Epithelial cell of proximal tubule (primary cell): ENCODE results near the gene SLMAP. TPM values are rescaled to one million over a fixed set of nuclear protein-coding genes. Genes with fewer than 3 reads are reported as not detected.

ENCODE experiments used
- DNase-seq: peaks from one replicate; pipeline ENCODE4 v3.0.0-alpha.2; 2011; ENCODE audit warnings: low read depth
- H3K4me3 ChIP-seq: 2 replicates; pipeline ENCODE4 v1.5.1; 2011; ENCODE audit warnings: low read depth, mild to moderate bottlenecking, low read length
- total RNA-seq: library from RNA; depleted of rRNA; stranded (reverse); fragments of >200 nt; gene quantifications from 2 replicates; pipeline ENCODE4 v1.2.3, GENCODE V29; 2015
- TF ChIP-seq, protein P1 (sequence below): conservative IDR thresholded peaks from 2 replicates; pipeline ENCODE4 v1.5.1; 2012; ENCODE audit warnings: low read depth, mild to moderate bottlenecking, low read length

Gene SLMAP
- total RNA-seq, 1 donor from 2014 or later = 55.1 TPM

DNA sequence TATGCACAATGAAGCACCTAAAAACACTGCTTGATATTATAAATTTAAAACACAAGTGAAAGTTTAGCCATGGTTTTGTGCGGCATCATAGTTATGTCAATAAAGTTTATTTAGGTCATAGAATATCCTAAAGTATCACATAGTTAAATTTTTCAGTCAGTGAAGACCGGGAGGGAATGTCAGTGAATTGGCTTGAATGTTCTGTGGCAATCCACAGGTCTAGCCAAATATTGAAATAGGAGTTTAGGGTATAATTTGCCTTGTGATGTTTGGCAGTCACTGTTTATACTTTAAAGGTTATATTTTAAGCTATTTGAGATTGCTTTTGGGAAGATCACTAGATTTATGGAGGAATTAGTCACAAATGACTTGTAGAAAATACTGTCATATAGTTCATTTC, 172.4 kb downstream of the SLMAP start:
- no peak overlapping the region for H3K4me3 ChIP-seq
- TF ChIP-seq, protein P1, sequence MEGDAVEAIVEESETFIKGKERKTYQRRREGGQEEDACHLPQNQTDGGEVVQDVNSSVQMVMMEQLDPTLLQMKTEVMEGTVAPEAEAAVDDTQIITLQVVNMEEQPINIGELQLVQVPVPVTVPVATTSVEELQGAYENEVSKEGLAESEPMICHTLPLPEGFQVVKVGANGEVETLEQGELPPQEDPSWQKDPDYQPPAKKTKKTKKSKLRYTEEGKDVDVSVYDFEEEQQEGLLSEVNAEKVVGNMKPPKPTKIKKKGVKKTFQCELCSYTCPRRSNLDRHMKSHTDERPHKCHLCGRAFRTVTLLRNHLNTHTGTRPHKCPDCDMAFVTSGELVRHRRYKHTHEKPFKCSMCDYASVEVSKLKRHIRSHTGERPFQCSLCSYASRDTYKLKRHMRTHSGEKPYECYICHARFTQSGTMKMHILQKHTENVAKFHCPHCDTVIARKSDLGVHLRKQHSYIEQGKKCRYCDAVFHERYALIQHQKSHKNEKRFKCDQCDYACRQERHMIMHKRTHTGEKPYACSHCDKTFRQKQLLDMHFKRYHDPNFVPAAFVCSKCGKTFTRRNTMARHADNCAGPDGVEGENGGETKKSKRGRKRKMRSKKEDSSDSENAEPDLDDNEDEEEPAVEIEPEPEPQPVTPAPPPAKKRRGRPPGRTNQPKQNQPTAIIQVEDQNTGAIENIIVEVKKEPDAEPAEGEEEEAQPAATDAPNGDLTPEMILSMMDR = no peak
- no peak for DNase-seq

DNA sequence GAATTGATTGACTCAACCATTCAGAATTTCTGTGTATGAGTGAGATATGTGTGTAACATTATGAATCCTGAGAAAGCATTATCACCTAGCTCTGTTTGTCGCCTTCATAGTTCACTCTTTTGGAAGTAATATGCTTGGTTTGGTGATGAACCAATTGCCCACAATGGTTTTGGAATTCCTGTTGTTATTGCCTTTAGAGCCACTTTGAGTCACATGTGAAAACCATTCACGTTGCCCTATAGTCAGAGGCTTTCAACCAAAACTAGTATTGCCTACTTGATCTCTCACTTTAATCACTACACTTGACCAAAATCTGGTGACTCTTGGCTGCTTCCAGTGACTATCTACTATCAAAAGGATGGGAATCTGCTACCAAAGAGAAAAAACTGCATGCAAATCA, 173.9 kb downstream of the SLMAP start:
- DNase-seq = no peak
- no peak overlapping the region for H3K4me3 ChIP-seq
- TF ChIP-seq, protein P1 = no peak

DNA sequence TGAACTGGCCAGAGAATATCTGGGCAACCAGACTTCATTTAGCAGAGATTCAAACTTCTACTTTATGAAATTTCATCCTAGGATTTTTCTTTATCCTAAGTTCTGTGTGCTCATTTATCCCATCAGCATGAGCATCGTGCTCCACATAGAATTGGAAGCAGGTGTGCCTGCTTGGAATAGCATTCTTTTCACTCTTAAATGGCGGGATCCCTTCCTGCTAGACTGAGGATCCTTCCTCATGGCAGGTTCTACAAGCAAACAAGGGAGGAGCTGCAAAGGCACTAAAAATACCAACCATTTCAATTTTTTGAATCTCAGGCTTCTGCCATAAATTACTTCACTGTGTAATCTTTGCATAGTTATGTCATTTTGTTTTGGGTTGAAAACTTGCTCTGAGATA, 177.5 kb downstream of the SLMAP start:
- DNase-seq = no peak

DNA sequence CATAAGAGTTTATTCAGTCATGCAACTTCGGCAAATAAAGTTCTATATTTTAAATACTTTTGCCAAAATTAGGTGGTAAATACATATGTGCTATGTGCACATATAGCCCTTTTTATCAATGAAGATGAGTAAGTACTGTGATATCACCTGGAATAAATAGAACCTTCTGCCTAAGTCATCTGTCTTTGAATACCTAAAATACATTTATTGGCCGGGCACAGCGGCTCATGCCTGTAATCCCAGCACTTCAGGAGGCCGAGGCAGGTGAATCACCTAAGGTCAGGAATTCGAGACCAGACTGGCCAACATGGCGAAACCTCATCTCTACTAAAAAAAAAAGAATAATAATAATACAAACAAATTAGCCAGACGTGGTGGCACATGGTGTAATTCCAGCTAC, 178.3 kb downstream of the SLMAP start:
- TF ChIP-seq, protein P1 = no peak

More for the DNA sequence above, 177.5 kb downstream of the SLMAP start:
- TF ChIP-seq, protein P1 = no peak
- H3K4me3 ChIP-seq = no peak overlapping the region

DNA sequence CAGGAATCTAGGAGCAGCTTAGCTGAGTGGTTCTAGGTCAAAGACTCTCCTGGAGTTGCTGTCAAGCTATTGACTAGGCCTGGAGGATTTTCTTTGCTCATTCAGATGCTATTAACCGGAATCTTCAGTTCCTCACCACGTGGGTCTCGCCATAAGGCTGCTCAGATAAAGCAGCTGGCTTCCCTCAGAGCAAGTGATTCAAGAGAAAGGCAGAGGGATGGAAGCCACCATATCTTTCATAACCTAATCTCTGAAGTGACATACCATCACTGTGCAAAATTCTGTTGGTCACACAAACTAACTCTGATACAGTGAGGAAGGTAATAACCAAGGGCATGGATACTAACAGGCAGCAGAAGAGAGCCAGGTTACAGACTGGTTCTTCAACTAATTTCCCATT, 179.4 kb downstream of the SLMAP start:
- TF ChIP-seq, protein P1 = no peak
- DNase-seq = no peak
- no peak overlapping the region for H3K4me3 ChIP-seq

More for the DNA sequence above, 178.3 kb downstream of the SLMAP start:
- no peak for DNase-seq
- H3K4me3 ChIP-seq = no peak overlapping the region

DNA sequence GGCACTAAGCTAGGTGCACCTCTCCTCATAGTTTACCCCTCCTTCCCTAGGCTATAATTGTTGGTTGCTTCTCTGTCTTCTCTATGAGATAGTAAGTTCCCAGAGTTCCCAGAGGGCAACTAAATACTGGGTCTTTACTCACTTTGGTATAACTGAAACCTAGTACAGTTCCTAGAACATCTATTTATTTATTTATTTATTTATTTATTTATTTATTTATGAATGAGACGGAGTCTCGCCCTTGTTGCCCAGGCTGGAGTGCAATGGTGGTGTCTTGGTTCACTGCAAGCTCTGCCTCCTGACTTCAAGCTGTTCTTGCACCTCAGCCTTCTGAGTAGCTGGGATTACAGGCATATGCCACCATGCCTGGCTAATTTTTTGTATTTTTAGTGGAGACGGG, 181.0 kb downstream of the SLMAP start:
- DNase-seq = no peak
- TF ChIP-seq, protein P1 = no peak
- no peak overlapping the region for H3K4me3 ChIP-seq

DNA sequence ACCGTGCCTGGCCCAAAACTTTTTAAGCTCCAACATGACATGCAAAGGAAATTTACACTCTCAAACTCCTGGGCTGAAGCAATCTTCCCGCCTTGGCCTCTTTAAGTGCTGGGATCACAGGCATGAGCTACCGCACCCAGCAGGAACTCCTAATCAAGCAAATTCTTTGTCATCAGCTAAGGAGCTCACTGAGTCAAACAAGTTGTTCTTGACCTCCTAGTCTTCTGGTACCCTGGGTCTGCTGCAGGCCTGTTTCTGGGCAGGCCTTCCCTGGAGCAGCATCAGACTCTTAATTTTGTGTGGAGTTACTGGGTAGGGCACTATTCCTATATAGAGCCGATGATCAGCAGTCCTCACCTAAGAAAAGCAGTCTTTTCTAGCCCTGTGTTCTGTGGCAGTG, 183.7 kb downstream of the SLMAP start:
- no peak for DNase-seq
- H3K4me3 ChIP-seq = no peak overlapping the region
- TF ChIP-seq, protein P1 = no peak
